GM04503 (cell line): ENCODE measurements around the gene PABPN1L.

Experiments
- DNase-seq: peaks from one replicate; pipeline ENCODE4 v3.0.0-alpha.2; 2012; ENCODE audit warnings: low read depth

The PABPN1L gene

GRCh38 chr16:88884569-88885271 lies 18.3 kb upstream of the PABPN1L start:
- DNase-seq, result no peak

DNA sequence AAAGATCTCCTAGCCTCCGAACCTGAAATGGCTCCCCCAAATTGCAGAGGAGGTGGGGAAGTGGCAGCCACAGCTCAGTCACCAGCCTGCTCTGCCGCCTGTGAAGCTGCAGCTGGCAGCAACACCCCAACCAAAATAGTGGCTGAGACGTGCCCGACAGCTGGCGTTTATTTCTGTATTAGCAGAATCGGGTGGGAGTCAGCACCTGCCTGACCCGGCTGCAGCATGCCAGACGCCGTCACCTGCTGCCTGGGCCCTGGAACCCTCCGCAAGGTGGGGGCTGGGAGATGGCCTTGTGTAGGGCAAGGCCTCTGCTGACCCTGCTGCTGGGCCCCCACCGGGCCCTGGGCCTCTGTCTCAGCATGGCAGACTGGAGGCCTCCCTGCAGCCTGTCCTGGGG lies 17.5 kb upstream of the PABPN1L start:
- DNase-seq, result no peak

DNA sequence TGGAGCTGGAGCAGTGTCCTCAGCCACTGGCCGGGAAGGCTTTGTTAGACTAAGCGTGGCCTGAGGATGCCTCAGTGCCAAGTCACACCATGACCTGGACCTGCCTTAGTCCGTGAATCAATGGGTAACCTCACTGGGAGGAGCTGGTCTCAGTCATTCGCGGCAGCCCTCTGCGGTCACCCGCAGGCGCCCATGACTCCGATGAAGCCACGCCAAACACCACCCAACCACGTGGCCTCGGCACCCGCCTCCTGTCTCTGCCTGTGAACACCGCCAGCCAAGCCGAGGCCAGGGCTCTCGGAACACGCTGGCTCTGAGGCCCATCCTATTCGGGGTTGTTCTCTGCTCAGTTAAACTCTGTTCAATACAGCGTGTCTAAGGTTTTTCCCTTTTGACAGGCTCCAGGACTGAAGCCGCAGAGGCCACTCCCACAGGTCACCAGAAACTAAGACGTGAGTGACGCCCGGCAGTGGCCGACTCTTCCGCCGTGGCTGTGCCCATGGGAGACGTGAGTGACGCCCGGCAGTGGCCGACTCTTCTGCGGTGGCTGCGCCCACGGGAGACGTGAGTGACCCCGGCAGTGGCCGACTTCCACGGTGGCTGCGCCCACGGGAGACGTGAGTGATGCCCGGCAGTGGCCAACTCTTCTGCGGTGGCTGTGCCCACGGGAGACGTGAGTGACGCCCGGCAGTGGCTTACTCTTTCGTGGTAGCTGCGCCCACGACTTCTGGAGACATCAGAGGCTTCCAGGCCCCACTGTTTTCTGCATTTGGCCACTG lies 16.8 kb upstream of the PABPN1L start:
- DNase-seq, result no peak

- DNase-seq, result no peak
These were observed 16.0 kb upstream of the PABPN1L start for GRCh38 chr16:88882358-88883030.

DNA sequence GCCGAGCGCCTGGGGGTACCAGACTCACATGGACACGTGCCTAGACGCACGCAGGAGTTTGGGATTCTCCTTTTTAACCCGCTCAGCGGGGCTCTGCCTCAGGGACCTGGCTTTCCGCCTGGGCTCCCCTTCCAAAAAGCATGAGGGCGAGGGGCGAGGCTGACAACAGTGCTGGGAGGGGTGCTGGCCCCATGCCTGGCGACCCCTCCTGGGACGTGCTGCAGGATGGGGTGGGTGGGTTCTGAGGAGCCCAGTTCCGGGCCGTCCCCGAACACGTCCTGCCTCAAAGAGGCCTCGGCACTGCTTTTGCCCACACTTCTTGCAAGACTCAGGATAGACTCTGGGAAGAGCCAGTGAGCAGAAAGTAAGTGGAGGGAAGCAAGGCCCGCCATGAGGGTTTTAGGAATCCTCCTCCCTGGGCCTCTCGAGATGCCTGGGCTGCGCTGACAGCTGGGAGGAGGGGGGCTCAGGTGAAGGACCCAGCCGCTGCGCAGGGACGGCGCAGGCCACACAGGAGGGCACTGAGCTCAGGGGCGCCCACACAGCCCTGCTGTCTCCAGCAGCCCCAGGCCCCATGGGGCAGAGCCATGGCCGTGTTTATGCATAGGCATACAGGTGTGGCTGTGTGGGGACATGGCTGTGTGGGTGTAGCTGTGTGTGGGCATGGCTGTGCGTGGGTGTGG lies 15.4 kb upstream of the PABPN1L start:
- no peak for DNase-seq

DNA sequence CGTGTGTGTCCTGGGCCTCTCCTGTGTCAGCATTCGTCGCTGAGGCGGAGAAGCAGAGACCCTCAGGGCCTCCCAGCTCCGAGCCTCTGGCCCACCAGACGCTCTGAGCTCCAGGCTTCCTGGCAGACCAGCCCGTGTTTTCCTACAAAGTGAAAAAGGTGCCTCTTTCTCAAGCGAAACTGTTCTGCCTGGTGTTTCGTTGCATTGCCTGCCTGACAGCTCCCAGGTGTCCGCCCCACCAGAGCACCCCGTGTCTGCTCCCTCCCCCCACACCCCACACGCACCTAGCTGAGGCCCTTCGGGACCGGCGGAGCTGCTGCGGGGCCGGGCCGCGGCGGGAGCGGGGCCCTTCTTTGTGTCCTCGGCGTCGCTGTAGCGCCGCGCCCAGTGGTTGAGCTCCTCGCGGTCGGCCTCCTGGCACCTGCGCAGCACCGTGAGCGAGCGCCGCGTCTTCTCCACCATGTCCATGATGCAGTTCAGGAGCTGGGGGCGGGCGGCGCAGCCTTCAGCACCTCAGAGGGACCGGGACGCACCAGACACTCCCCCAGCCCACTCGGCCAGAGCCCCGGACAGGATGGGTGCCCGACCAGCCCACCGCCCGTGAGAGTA lies 14.7 kb upstream of the PABPN1L start:
- no peak for DNase-seq

DNA sequence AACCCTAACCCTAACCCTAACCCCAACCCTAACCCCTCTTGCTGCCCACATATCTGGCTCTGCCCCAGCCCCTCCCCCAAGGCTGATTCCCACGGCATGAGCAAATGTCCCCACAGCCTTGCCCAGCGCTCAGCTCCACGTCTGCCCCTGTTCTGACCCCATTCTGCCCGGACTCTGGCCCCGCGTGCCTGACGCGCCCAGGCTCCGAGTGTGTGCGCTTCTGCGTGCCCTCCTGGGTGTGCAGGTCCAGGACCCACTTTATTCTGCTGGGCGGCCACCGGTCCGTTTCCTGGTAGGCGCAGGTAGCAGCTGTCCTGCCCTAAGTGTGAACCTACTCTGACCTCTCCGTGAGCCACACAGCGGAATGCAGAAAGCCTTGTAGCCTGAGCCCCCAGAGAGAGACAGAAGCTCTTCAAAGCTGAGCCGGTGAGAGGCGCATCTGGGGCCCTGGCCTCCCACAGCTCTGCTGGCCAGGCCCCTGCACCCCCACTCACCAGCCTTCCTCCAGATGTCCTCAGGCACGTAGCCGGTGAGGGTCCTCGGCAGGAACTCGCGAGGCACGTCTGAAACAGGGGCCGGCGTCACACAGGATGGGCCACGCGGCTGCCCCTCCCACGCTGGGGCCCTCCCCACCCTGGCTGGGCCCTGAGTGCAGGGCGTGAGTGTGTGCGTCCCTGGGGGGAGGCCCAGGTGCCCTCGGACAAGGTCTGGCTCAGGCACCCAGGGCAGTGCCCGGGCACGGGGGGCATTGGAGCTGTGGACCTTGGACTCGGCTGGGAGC lies 14.0 kb upstream of the PABPN1L start:
- DNase-seq, result no peak

- DNase-seq, result no peak
These were observed 13.3 kb upstream of the PABPN1L start for GRCh38 chr16:88879788-88880055.

- DNase-seq, result no peak
These were observed 12.7 kb upstream of the PABPN1L start for GRCh38 chr16:88878967-88879787.

DNA sequence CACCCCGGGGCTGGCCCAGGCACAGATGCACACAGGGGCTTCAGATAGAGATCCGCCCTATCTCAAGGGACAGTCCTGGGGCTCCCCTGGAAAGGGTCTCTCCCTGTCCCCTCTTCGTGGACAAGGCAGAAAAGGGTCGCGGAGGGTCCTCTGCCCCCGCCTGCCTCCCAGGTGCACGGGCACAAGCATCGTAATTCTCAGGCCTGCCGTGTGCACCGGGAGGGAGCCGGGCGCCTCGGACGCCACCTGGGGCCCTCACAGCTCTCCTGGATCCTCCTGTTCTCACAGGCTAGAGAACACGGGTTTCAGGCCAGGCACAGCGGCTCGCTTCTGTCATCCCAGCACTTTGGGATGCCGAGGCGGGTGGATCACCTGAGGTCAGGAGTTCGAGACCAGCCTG lies 11.9 kb upstream of the PABPN1L start:
- no peak for DNase-seq

DNA sequence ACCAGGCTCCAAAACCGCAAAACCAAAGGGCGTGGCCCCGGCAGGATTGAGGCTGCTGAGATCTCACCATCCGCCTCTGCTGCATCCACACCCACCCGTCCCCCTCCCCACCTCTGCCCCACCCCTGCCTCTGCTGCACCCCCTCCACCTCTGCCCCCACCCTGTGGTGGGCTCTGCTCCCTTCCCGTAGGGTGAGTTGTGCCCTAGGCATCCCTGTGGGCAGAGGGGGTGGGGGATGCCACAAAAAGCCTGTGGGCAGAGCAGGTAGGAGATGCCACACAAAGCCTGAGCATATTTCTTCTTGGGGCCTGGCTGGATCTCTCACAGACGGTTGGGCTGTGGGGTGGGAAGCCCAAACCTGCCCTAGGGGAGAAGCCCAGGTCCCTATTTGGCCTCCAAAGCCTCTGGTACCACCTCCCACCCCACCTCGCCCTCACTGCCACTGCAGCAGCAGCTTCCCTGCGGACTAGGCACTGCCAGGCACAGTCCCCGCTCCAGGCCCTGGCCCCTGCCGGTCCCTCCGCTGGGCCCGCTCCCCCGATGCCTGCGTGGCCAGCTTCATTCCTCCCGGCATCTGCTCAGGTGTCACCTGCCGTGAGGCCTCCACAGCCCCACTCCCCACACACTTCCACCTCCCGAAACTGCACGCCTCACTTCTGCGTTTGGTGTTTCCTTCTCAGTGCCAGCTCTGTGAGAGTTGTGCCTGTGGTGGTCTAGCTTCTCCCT lies 11.3 kb upstream of the PABPN1L start:
- no peak for DNase-seq

- no peak for DNase-seq
These were observed 10.6 kb upstream of the PABPN1L start for GRCh38 chr16:88876942-88877526.

DNA sequence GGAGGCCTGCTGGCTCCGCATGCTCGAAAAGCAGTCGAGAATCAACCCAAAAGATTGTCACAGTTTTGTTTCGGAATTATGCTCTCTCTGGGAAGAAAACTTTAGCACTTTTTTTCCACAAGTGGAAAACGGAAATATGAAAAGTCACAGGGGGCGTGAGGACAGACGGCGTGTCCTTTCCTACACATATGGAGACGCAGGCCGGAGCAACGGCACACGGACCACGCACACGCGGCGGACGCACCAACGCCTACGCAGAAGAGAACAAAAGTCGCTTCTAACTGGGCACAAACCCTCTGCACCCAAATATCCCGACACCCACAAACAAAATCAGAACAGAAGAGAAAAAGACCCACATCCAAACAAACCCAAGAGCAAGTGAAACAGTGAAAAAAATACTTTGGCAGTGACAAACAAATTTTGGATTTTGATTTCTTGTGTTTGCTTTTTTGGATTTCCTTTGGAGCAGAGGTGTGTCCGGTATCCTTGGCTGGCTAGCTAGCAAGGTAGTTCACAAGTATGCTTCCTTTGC lies 9.3 kb upstream of the PABPN1L start:
- no peak for DNase-seq

DNA sequence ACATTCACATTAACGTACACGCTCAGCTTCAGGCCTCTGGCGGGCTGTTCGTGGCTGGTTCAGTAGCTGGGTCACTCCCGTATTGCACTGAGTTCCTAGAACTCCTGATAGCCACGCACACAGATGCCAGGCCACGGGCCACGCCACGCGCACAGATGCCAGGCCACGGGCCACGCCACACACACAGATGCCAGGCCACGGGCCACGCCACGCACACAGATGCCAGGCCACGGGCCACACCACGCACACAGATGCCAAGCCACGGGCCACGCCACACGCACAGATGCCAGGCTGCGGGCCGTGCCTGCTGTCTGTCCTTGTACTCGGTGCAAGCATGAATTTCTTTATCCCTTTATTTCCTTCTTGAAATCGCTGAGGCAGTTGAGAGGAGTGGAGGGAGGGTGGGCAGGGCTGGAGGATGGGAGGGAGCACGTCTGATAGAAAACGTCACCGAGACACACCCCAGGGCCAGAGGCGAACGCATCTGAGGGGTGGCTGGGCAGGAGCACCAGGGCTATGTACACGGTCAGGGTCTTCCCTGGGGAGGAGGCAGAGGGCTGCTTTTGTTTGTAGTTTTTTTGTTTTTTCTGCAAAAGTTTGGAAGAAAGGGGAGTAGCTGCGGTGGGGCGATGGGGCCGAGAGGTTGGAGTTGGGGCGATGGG lies 8.6 kb upstream of the PABPN1L start:
- DNase-seq, result no peak

DNA sequence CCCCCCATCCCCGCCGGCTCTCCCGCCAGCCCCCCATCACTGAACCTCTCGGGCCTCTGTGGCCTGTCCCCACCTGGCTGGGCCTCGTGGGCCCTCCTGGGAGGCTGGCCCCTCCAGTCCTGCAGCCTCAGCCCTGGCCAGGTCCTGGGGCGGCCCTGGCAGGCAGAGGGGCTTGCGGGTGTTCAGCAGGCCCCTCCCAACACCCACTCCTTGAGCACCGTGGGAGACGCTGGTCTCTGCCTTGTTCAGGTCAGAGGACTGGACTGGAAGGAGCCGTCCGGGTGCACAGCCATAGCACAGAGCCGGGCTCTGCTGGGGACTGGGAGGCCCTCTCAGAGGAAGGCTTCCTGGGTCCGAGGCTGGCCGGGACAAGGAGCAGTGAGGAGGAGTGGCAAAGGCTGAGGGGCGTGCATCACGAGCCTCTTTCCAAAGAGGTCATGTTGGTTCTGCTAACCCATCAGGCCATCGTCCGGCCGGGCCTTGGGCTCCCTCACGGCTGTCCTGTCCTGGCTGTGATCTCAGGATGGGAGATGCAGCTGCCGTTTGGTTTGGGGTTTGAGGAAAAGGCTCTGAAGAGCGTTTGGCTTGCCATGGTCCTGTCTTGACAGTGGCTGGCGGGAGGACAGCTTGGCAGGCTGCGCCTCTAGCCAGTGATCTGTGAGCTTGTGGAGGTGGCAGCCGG lies 6.3 kb upstream of the PABPN1L start:
- DNase-seq, result no peak

DNA sequence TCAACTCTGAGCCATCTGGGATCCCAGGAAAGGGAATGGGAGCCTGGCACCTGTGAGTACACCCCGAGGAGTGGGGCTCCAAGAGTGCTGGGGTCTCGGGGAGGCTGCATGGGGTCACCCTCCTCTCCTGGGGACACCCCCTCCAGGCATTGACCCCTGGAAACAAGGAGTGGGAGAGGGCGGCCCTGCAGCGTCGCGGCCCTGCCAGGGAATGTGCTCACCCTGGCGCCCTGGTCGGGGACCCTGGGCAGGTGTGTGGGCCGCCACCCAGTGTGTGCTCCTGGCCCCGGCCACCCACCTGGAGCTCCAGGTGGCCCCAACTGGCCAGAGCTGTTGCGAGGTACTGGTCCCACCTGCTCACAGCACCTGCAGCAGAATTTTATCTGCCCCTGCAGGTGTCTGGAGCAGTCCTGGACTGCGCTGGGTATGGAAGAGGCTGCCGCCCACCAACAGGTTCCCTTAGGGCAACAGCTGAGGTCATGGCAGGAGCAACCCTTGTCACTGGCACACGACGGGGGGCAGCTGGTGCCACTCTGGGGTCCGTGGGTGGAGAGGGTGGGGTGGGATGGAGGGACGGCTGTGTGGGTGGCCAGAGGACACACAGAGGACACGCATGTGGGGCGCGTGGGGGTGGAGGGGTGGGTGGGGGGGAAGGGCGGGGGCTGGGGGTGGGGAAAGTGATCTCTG lies 5.4 kb upstream of the PABPN1L start:
- DNase-seq, result no peak

DNA sequence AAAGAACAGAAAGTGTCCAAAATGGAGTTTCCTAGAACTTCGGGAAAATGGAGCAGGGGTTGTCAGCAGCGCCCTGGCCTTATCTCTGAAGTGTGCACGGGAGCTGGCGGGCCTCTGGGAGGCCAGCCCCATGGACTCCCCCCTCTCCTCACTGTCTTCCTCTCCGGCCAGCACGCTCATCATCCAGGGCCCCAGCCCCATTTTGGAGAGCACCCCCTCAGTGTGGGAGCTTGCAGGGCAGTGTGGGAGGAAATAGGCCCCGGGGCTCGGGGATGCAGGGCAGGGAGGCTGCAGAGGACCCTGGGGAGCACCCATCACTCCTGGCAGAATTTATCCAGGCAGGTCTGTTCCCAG lies 4.9 kb upstream of the PABPN1L start:
- no peak for DNase-seq
